K562 (cell line): Measurements from ENCODE around the gene SPOCD1. TPM values are rescaled to one million over a fixed set of nuclear protein-coding genes. Genes with fewer than 3 reads are reported as not detected.
A peak's percentile ranks its signal among the peaks of the same experiment; 100 is the strongest.

Source experiments
- ADNP ChIP-seq: fragments of 200-800 bp; sonication (Bioruptor generic); IDR thresholded peaks from 2 replicates; pipeline ENCODE4 v1.6.1; 2016; ENCODE audit warnings: missing genetic modification characterization, missing compliant biosample characterization
- CBX1 ChIP-seq: sonication (generic); IDR thresholded peaks from 2 replicates; pipeline ENCODE4 v1.6.1; 2016; ENCODE audit warnings: antibody characterized with exemption, low read depth, mild to moderate bottlenecking
- CBX3 ChIP-seq, 2 experiments: IDR thresholded peaks; 1 replicate in 1 of 2; 2 replicates in 1 of 2; pipeline ENCODE4 v1.6.1; 2012; ENCODE audit warnings: inconsistent platforms in 2 of 2, low read length in 2 of 2, borderline replicate concordance in 1 of 2, control low read depth in 1 of 2
- CHD4 ChIP-seq: fragments of 200-600 bp; sonication (generic); IDR thresholded peaks from 3 replicates; pipeline ENCODE4 v1.6.1; 2012; ENCODE audit warnings: low read depth, mild to moderate bottlenecking, mixed read lengths, low read length, inconsistent platforms; ENCODE audit not compliant: insufficient read depth, insufficient replicate concordance, poor library complexity, severe bottlenecking
- ESRRA ChIP-seq: fragments of 450-650 bp; IDR thresholded peaks from 2 replicates; pipeline ENCODE4 v1.6.1; 2014; ENCODE audit warnings: low read depth, mild to moderate bottlenecking, moderate library complexity, borderline replicate concordance
- MEIS2 ChIP-seq: fragments of 450-650 bp; IDR thresholded peaks from 2 replicates; pipeline ENCODE4 v1.6.1; 2014; ENCODE audit warnings: mild to moderate bottlenecking; ENCODE audit not compliant: partially characterized antibody
- PML ChIP-seq: IDR thresholded peaks from 2 replicates; pipeline ENCODE4 v1.6.1; 2012; ENCODE audit warnings: low read length, inconsistent platforms
- RCOR1 ChIP-seq, 2 experiments: IDR thresholded peaks; 2 replicates each; pipeline ENCODE4 v1.6.1; 2012; ENCODE audit warnings: low read depth in 2 of 2, low read length in 2 of 2, borderline replicate concordance in 1 of 2, improper control_type of control experiment in 1 of 2
- RFX5 ChIP-seq: IDR thresholded peaks from 2 replicates; pipeline ENCODE4 v1.6.1; 2011; ENCODE audit warnings: low read depth, mild to moderate bottlenecking, improper control_type of control experiment, low read length
- TAL1 ChIP-seq: fragments of 450-650 bp; IDR thresholded peaks from 2 replicates; pipeline ENCODE4 v1.6.1; 2016; ENCODE audit warnings: mild to moderate bottlenecking
- TRIM24 ChIP-seq, 2 experiments: fragments of 450-650 bp; IDR thresholded peaks; 2 replicates each; pipeline ENCODE4 v1.6.1; 2016
- ZNF146 ChIP-seq: IDR thresholded peaks from one replicate; pipeline ENCODE4 v1.6.1; 2018; ENCODE audit warnings: missing compliant biosample characterization; ENCODE audit not compliant: unreplicated experiment
- ZNF174 ChIP-seq: fragments of 250-450 bp; sonication (Bioruptor Pico); IDR thresholded peaks from 2 replicates; pipeline ENCODE4 v1.4.0; 2020; ENCODE audit warnings: mild to moderate bottlenecking
- ZNF347 ChIP-seq: fragments of 450-650 bp; formaldehyde crosslinking; IDR thresholded peaks from 2 replicates; pipeline ENCODE4 v1.4.0; 2020; ENCODE audit warnings: low read depth, mild to moderate bottlenecking, moderate library complexity
- ZNF583 ChIP-seq: fragments of 250-450 bp; sonication (Bioruptor Pico); IDR thresholded peaks from 2 replicates; pipeline ENCODE4 v1.4.0; 2020
- ZNF778 ChIP-seq: fragments of 450-650 bp; formaldehyde crosslinking; IDR thresholded peaks from 2 replicates; pipeline ENCODE4 v1.4.0; 2020; ENCODE audit warnings: mild to moderate bottlenecking, moderate library complexity
- polyA plus RNA-seq, 8 experiments: library from polyadenylated mRNA; depleted of rRNA in 4 of 8; stranded (reverse) in 5 of 8; unstranded in 3 of 8; fragments of >200 nt; fragmentation: Nextera tagmentation in 2 of 8; fragmentation: Illumina TruSeq in 1 of 8; extraction: Ambion mirVana in 2 of 8; extraction: Trizol in 1 of 8; gene quantifications; 2 replicates each; pipeline versions ENCODE4 v1.2.1 to v1.2.3, GENCODE V29; 2011 to 2014; ENCODE audit warnings: inconsistent platforms in 1 of 8, missing spikeins in 1 of 8
- total RNA-seq, 7 experiments: library from RNA; depleted of rRNA in 6 of 7; stranded (reverse); fragments of >200 nt in 6 of 7; fragmentation: Illumina TruSeq in 2 of 7; extraction: Trizol in 2 of 7; gene quantifications; 2 replicates each; pipeline versions ENCODE4 v1.2.1 to v1.2.3, GENCODE V29; 2011 to 2021; ENCODE audit warnings: low replicate concordance in 1 of 7
- TF ChIP-seq, protein P1 (sequence below): fragments of 250-450 bp; sonication (Bioruptor Pico); IDR thresholded peaks from 2 replicates; pipeline ENCODE4 v1.4.0; 2020; ENCODE audit warnings: mild to moderate bottlenecking, moderate library complexity
- TF ChIP-seq, protein P2 (sequence below): fragments of 450-650 bp; IDR thresholded peaks from 2 replicates; pipeline ENCODE4 v1.7.1; 2018; ENCODE audit warnings: mild to moderate bottlenecking, low read depth; ENCODE audit not compliant: partially characterized antibody

The SPOCD1 gene
- total and polyA plus RNA-seq, 9 of the 15 experiments (the other 6 are each of a cell fraction or from before 2014, with no cell fraction given), result 0.03 to 0.71 (median 0.26) TPM; not detected in 1

DNA sequence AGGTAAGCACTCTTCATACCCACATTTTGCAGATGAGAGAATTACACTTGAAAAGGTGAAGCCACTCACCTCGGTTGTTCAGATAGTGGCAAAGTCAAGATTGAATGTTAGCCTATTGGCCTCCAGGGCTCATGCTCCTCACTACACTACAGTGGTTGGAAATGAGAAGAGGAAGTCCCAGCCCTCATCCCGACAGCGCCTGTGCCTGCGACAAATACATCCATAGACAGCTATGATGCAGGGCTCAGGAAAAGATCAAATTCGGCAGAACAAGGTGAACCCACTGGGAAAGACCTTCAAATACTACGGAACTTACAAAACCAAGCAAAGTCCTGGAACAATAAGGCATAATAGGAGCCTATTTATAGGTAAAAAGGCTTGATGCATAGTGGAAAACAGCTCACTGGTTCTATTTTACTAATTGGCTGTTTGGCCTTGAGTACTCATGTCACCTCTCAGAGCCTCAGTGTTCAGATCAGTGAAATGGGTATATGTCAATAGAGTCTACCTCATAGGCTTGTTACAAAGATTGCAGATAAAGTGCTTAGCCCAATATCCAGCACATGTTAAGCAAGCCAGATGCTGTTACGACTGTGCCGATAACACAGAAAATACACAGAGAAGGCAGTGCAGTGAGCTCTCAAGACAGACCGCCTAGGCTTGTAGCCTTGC is 3.5 kb downstream of the SPOCD1 start (continued):
- TF ChIP-seq, protein P1, sequence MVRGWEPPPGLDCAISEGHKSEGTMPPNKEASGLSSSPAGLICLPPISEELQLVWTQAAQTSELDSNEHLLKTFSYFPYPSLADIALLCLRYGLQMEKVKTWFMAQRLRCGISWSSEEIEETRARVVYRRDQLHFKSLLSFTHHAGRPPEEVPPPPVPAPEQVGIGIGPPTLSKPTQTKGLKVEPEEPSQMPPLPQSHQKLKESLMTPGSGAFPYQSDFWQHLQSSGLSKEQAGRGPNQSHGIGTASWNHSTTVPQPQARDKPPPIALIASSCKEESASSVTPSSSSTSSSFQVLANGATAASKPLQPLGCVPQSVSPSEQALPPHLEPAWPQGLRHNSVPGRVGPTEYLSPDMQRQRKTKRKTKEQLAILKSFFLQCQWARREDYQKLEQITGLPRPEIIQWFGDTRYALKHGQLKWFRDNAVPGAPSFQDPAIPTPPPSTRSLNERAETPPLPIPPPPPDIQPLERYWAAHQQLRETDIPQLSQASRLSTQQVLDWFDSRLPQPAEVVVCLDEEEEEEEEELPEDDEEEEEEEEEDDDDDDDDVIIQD (CRISPR knock-in tag), result no peak
- TF ChIP-seq RCOR1 (IDR thresholded peaks at IDR 0.05; ENCODE audit: borderline replicate concordance in 1 of 2, low read depth in 2 of 2, low read length in 2 of 2) (peak; percentile 68 to 79; a peak in 3 of 4 replicates), ZNF347 (CRISPR knock-in tag) (no peak), CHD4 (peak; percentile 97), PML (no peak), CBX1 (peak; percentile 84; the same call in 1 of the 2 replicates), ZNF583 (CRISPR knock-in tag) (no peak), ZNF174 (CRISPR knock-in tag) (no peak), MEIS2 (no peak), CBX3 (IDR thresholded peaks at IDR 0.05; ENCODE audit: borderline replicate concordance in 1 of 2, low read length in 2 of 2) (peak in 1 of 2 experiments; percentile 79; a peak in 2 of 3 replicates), TRIM24 (IDR thresholded peaks at IDR 0.05) (no peak), ESRRA (peak; percentile 96), ZNF778 (CRISPR knock-in tag) (no peak), ZNF146 (CRISPR knock-in tag) (no peak), TAL1 (peak; percentile 14; the same call in 1 of the 2 replicates), ADNP (tag) (peak; percentile 98), RFX5 (no peak)
- TF ChIP-seq, protein P2, sequence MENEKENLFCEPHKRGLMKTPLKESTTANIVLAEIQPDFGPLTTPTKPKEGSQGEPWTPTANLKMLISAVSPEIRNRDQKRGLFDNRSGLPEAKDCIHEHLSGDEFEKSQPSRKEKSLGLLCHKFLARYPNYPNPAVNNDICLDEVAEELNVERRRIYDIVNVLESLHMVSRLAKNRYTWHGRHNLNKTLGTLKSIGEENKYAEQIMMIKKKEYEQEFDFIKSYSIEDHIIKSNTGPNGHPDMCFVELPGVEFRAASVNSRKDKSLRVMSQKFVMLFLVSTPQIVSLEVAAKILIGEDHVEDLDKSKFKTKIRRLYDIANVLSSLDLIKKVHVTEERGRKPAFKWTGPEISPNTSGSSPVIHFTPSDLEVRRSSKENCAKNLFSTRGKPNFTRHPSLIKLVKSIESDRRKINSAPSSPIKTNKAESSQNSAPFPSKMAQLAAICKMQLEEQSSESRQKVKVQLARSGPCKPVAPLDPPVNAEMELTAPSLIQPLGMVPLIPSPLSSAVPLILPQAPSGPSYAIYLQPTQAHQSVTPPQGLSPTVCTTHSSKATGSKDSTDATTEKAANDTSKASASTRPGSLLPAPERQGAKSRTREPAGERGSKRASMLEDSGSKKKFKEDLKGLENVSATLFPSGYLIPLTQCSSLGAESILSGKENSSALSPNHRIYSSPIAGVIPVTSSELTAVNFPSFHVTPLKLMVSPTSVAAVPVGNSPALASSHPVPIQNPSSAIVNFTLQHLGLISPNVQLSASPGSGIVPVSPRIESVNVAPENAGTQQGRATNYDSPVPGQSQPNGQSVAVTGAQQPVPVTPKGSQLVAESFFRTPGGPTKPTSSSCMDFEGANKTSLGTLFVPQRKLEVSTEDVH, result no peak
